ENCODE results near the gene FBLN5.

GRCh38 chr14:91851563-91851962, 95.9 kb downstream of the FBLN5 start:
- TF ChIP-seq POLR2A (IDR thresholded peaks at IDR 0.05) = no peak
- TF ChIP-seq CTCF (IDR thresholded peaks at IDR 0.05) = no peak

All from breast epithelium (tissue), 3 donors.